HK-2 (cell line): Measurements from ENCODE around the gene RGS14.
"Not testable (repeated sequence)": the region's sequence is repeated elsewhere in the genome, so short reads cannot be mapped to it uniquely, and the experiment has no call there.

ENCODE experiments used
- DNase-seq: peaks from one replicate; pipeline ENCODE4 v3.0.0-alpha.2; 2018; ENCODE audit not compliant: unreplicated experiment

Gene RGS14

DNA sequence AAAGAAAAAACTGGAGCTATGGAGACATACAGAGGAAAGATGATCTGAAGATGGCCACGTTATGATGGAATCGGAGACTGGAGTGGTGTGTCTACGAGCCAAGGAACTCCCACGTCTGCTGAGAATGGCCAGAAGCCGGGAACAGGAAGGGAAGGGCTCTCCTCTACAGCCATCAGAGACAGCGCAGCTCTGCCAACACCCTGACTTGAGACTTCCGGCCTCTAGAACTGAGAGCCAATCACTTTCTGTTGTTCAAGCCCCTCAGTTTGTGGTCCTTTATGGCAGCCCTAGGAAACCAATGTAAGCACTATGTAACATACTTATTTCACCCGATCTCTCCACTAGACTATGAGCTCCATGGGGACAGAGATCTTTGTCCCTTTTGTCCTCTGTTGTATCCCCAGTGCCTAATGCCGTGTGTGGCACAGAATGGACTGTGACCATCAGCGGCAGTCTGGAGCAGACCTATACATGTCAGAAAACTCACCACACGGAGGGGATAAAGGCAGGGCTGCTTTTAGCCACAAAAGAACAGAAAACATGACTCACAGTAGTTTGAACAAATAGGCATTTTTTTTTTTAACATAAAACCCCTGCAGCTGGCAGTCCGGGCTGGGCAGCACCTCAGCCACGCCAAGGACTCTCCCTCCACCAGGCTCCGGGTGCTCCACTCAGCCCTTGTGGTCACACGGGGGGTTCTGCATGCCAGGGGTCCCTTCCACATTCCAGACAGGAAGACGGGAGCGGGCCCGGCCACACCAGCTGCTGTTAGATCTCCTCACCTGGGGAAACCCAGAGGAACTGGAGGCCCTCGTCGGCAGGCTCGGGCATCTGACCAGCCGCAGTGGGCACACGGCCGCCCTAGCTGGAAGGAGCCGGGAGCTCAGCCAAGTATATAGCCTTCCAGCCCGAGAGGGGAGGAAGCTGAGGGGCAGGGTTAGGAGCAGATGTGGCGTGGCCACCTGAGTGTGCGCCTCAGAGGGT, 29.9 kb upstream of the RGS14 start:
- no peak for DNase-seq

DNA sequence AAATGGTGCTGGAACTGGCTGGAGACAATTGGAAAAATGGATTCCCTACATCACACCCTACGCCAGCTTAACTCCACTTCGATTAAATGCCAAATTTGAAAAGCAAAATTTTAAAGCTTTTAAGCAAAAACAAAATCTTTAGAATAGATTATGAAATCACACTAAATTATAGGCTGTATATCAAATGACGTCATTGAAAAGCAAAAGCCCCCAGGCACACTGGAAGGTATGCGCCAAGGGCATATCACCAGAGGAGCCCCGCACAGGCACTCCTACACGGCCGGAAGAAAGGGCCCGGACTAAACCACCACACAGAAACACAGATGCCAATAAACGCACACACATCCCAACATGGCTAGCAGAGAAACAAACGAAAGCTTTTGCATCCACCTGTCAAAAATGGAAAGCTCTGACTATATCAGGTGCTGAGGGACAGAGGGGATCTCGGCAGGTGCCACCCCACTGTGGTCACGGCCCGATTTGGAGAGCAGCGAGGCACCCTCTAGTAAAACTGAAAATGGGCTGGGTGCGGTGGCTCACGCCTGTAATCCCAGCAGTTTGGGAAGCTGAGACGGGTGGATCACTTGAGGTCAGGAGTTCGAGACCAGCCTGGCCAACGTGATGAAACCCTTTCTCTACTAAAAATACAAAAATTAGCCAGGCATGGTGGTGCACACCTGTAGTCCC, 29.0 kb upstream of the RGS14 start:
- no peak for DNase-seq

DNA sequence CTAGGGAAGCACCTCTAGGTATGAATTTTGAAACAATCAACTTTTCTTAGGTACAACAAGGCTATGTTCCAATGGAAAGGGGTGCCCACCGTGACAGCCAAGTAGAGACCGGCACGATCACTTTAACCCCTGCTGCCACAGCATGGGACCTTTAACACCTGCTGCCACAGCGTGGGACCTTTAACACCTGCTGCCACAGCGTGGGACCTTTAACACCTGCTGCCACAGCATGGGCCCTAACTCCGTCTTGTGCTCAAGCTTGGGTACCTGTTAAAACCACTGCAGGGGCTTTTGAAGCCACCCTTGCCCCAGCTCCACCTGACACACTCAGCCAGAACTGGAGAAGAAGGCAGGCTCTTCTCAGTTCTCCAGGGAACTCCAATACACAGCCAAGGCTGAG, 27.8 kb upstream of the RGS14 start:
- DNase-seq = no peak

DNA sequence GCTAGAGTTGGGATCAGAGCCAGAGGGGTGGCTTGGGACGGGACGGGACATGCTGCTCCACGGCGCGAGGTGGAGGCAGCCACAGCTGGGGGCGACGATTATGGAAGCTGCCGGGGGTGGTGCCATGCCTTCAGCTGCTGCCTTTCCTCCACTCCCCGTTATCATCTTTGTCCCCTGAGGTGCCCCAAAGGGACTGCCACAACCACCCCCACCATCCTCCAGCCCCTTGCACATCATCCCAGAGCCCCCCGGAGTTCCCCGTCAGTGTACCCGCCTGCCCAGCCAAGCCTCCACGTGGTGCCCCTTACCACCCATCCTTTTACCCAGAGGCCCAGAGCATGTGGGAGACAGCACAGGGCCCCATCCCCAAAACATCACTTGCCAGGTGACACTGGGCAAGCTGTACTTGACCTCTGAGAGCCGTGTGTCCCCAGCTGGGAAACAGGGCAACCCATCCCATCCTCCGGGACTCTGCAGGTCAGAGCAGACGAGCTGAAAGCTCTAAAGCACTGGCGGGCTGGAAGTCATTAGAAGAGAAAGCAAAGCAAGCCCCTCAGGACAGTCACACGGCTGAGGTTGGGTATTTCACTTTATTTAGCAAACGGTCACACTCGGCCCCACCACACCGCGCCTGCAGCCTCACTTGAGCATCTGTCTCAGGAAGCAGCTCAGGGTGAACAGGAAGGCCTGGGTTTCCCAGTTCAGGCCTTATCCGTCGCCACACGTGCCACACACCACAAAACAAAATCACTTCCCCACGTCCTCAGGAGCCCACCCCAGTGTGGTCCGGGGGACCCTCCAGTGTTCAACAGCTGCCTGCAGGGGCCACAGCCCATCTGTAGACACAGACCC, 26.5 kb upstream of the RGS14 start:
- no peak for DNase-seq

DNA sequence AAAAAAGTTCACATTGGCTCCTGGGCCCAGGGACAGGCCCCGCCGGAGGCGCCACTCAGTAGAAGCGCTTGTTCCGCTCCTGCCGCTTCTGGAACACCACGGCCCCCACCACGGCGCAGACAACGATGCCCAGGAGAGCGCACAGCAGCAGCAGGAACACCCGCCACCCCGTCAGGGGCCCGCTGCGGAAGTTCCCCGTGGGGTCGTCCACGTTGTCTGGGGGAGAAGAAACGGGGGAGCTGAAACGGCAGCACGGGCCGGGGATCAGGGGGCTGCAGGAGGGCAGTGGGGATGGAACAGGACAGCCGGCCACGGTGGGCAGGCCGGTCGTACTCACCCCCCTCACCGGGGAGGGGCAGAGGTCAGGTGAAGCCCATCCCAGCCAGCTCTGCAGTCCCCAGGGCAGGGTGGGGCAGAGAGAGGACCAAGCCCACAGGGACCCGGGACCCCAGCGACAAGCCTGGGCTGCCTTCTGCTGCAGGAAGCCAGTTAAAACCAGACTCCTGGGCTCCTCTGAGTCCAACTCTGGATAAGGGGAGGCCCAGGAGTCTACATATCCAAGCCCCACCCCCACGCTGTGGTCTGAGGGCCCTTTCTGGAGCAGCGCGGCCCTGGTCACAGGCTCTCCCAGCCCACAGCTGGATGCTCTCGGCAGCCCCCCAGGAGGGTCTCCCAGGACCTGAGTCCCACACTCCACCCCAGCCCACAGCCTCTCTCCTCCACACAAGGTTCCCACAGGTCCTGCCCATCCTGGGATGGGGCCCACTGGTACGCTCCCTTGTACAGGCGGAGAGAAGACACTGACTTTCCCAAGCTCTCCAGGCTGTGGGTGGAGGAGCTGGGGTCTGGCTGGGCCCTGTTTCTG, 25.5 kb upstream of the RGS14 start:
- DNase-seq = no peak

DNA sequence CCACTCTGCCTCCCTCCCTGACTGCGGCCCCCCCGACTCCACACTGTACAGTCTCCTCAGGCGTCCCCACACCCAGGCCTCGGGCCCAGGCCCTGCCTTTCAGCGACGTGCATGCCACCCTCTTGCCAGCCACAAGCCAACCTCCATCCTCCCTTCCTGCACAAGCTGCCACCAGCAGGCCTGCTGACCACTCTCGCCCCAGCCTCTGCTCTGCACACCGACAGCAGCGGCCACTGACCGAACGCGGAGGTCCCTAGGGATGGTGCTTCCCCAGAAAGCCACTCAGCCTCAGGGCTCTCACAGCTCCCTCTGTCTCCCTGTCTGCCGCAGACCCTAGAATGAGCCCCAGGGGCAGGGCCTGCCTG, 24.8 kb upstream of the RGS14 start:
- DNase-seq = no peak

DNA sequence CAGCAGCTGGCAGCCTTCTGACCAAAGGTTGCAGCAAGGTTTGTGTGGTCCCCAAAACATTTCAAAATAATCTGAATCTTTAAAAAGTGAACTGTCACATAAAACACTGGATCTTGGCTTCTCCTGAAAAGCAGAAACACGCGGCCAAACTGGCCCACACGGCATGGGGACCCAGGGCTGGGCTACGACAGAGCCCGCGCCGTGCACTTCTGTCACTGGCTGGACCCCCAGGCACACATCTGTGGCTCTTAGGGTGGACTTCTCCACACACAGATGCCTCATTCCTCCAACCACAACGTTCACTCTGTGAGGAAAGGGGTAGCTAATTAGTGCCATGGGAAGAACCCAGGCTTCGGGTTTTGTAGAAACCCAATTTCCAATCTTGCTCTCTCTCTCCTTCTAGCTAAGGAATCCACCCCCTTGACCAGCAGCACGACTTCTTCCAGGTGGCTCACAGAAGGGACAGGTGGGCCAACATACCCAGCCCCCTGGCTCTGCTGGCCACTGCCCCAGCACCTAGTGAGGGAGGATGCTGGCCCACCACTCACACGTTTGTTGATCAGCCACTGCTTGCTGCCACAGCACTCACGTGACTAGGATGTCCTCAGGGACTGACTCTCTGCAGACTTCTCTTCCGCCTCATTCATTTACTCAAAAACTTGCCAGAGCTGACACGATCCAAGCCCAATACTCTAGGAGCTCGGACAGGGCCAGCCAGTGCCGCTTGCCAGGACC, 24.1 kb upstream of the RGS14 start:
- no peak for DNase-seq

DNA sequence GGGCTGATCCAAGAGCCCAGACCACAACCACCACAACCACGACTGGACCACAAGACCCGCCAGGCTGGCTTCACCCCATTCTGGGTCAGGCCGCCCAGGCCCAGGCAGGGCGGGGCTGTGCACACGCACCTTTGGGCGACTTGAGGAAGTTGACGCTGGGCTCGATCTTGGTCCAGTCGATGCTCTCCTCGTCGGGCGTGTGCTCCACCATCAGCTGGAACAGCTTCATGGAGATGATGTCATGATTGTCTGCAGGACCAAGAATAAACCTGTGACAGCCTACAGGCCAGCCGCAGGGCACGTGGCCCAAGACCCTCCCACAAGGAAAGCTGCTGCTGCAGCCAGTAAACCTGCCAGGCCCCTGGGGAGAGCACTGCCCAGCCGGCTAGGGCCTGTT, 23.6 kb upstream of the RGS14 start:
- no peak for DNase-seq

DNA sequence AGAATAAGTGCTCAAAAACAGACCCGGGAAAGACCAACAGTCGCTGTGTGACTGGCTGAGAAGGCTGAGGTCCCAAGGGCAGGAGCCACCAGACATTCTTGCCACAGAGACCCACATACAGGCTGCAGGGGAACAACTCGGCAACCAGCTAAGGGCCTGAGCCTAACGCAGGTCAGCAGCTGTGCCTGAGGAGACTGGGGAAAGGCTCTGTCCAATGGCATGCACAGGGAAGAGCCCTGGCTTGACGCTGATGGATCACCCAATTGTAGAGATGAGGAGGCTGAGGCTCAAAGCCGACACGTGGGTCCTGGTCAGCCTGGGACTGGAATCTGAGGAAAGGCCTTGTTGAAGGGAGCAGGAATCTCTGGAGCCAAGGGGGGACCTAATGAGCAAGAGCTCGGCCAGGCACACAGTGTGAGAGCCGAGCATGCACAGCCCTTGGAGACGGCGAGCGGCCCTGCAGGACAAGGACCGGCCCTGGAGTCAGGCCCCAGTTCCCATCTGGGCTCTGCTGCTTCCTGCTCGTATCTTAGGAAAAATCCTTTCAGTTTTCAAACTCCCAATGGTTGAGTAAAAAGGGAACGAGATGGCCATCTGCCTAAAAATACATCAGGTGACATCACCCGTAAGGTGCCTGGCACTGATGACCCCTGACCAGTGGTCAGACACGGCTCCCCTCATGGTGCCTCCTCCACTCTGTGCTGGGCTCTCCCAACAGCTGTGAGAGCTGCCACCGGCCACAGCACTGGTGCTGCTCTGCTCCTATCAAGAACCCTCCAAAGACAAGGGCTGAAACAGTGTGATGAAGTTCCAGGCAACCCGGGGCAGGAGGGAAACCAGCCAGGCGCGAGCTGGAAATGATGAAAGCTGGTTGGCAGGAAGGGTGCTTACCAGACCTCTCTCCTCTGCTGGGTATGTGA, 22.7 kb upstream of the RGS14 start:
- DNase-seq = no peak

DNA sequence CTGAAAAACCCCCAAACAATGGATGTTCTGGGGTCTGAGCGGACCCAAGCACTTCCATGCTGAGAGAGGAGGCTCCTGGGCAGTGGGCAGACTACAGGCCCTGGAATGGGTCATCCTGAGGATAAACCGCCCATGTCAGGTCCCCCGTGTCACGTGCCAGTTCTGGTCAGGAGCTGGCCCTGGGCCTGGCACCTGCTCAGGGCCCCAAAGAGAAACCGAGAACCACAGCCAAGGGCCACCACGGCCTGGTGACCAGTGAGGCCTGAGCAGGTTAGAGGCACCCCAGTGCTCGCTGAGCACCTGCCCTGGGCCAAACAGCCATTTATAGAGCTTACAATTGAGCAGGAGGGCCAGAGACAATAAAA, 22.0 kb upstream of the RGS14 start:
- DNase-seq = no peak

DNA sequence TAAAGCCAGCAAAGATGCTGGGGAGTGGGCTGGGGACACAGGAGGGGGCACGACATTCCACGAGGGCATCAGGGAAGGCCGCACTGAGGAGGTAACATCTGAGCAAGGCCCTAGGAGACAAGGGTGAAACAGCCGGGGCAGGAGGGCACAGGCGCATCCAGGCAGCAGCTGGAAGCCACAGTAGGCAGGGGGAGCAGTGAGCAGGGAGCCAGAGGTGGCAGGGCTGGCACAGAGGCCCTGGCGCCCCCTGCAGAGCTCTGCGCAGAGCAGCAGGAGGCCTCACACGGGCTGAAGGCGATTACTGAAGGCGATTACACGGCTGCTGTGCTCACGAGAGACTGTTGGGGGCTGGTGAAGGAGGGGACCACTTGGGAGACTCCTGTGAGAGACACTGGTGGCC, 21.6 kb upstream of the RGS14 start:
- peak; percentile 40 for DNase-seq

DNA sequence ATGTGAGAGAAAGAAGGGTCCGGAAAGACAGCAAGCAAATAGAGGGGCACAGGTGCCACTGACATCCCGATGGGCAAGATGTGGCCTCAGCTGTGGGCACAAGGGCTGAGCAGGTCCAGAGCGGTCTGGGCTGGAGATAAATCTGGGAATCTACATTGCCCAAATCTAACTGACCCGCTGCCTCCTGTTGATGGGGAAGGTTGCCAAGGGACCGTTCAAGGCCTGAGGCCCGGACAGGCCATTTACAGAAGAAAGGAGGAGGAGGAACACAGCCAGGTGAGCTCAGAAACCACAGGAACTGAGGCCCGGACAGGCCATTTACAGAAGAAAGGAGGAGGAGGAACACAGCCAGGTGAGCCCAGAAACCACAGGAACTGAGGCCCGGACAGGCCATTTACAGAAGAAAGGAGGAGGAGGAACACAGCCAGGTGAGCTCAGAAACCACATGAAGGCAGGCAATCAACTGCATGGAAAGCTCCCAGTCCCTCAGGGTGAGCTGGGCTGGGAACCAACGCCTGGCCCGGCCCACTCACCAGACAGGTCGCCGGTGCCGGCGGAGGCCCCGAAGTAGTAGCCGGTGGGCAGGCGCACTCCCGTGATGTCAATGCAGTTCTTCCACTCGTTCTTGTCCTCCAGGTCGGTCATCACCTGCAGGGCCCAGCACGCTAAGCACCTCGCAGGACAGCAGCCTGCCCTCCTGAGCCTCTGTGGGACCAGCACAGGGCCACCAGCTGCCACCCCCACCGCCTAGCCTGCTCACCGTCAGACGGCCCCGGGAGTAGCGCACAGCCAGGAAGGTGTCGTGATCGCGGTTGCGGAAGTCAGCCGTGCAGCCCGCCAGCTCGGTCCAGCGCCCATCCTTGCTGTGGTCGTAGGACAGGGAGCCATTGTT, 20.9 kb upstream of the RGS14 start:
- DNase-seq = no peak

DNA sequence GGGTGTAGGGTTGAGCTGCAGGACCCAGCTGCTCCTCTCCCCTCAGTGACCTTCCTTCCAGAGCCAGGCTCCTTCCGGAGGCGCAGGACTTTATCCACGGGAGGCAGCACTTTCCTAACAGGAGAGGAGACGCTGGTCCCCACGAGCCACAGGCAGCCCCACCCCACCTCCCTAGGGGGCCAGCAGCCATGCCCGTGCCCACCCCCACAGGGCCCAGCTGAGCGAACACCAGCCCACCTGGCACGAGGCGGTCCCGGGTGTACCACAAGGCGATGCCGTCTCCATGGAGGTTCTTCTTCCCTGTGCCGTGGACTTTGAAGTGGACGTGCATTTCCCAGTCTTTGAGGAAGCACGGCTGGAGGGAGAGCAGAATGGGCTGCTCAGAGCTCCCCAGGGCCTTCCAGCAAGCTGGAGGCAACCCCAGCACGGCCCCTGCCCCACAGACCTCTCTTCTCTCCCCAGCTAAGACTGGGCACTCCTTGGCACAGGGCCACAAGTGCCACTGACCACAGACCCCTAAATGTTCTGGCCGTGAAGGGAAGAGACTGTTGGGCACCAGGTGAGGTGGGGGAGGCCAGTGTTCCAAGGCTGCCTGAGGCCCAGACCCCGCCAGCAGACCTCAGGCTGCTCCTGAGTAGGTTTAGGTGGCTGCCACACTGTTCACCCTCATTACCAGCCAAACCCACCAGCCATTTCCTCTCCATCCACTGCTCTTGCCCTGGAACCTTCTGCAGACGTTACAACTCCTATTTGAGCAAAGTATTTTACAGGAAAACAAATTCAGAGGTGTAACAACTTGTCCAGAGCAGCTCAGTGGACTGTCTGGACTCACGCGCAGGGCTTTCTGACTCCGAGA, 19.2 kb upstream of the RGS14 start:
- no peak for DNase-seq

DNA sequence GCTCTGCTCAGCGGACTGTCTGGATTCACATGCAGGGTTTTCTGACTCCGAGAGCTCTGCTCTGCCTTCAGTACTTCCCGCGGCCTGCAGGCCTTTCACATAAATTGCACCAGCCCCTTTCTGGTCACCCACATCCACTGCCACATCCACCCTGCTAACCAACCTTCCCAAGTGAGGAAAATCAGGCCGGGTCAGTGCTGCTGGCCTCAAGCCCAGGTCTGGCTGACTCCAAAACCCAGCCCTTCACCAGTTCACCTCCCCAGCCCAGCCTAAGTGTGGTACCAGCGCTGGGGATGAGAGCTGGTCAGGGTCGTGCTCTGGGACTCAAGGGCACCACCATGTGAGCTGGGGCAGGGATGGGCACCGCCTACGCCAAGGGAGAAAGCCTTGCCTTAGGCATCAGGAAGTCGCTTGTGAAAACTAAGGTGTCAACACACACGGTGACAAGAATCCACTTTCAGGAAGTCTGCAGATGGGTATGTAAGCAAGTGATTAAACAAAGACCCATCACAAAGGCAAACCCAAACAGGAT, 18.6 kb upstream of the RGS14 start:
- DNase-seq = no peak

DNA sequence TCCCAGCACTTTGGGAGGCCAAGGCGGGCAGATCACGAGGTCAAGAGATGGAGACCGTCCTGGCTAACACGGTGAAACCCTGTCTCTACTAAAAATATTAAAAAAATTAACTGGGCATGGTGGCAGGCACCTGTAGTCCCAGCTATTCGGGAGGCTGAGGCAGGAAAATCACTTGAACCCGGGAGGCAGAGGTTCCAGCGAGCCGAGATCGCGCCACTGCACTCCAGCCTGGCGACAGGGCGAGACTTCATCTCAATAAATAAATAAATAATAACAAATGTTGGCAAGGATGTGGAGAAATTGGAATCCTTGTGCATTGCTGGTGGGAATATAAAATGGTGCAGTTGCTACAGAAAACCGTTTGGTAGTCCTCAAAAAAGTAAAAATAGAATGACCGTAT, 14.7 kb upstream of the RGS14 start:
- DNase-seq = not testable (repeated sequence)

DNA sequence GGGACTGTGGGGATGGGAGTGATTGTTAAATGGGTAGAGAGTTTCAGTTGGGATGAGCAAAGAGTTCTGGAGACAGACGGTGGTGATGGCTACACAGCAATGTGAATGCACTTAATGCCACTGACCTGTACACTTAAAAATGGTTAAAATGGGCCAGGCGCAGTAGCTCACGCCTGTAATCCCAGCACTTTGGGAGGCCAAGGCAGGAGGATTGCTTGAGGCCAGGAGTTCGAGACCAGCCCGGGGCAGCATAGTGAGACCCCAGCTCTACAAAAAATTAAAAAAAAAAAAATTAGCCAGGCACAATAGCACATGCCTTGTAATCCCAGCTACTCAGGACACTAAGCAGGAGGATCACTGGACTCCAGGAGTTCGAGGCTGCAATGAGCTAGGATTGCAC, 13.9 kb upstream of the RGS14 start:
- no peak for DNase-seq

DNA sequence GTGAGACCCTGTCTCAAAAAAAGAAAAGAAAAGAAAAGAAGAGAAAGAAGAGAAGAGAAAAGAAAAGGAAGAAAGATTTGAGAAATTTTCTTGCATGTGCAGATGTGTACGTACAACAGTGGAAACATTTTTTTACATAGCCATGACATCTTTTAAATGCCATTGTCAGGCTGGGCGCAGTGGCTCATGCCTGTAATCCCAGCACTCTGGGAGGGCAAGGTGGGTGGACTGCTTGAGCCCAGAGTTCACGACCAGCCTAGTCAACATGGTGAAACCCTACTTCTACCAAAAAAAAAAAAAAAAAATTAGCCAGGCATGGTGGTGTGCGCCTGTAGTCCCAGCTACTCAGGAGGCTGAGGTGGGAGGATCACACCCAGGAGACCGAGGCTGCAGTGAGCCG, 12.8 kb upstream of the RGS14 start:
- no peak for DNase-seq
